Astrocyte of the spinal cord (primary cell): Measurements from ENCODE around the gene CEBPE.

Experiments used
- DNase-seq: peaks from one replicate; pipeline ENCODE4 v3.0.0; 2011; ENCODE audit warnings: low read depth, low spot score
- H3K4me3 ChIP-seq: 2 replicates; pipeline ENCODE4 v1.5.1; 2011; ENCODE audit warnings: low read depth, mild to moderate bottlenecking, low read length, moderate library complexity
- CTCF ChIP-seq: IDR thresholded peaks from 2 replicates; pipeline ENCODE4 v1.5.1; 2012; ENCODE audit warnings: low read depth, mild to moderate bottlenecking, low read length, inconsistent platforms
- in situ Hi-C: cut with HindIII; loops from 2 replicates; pipeline ENCODE4 v1.10.0; 2017; ENCODE audit warnings: low sequenced_read_pairs

CEBPE gene

GRCh38 chr14:23130871-23131270 lies 11.8 kb upstream of the CEBPE start:
- no peak for TF ChIP-seq CTCF
- H3K4me3 ChIP-seq, result no peak overlapping the region
- DNase-seq, result no peak
- in situ Hi-C loops, result no loop called here

- no peak overlapping the region for H3K4me3 ChIP-seq
- DNase-seq, result no peak
- in situ Hi-C loops, result no loop called here
- no peak for TF ChIP-seq CTCF
Measured at GRCh38 chr14:23129759-23130316, 10.8 kb upstream of the CEBPE start.

GRCh38 chr14:23128969-23129758 lies 10.1 kb upstream of the CEBPE start:
- no peak for DNase-seq
- no peak overlapping the region for H3K4me3 ChIP-seq
- in situ Hi-C loops, result no loop called here
- no peak for TF ChIP-seq CTCF

- H3K4me3 ChIP-seq, result no peak overlapping the region
- DNase-seq, result no peak
- no peak for TF ChIP-seq CTCF
- in situ Hi-C loops, result no loop called here
Measured at GRCh38 chr14:23127861-23128260, 8.8 kb upstream of the CEBPE start.

GRCh38 chr14:23126548-23127278 lies 7.7 kb upstream of the CEBPE start:
- no peak for DNase-seq
- H3K4me3 ChIP-seq, result no peak overlapping the region
- in situ Hi-C loops, result no loop called here
- no peak for TF ChIP-seq CTCF

GRCh38 chr14:23125933-23126524 lies 7.0 kb upstream of the CEBPE start:
- TF ChIP-seq CTCF, result no peak
- in situ Hi-C loops, result no loop called here
- DNase-seq, result no peak

More at GRCh38 chr14:23125933-23126524, 7.0 kb upstream of the CEBPE start:
- no peak overlapping the region for H3K4me3 ChIP-seq
